ENCODE data around the gene NFX1. TPM values are rescaled to one million over a fixed set of nuclear protein-coding genes. Genes with fewer than 3 reads are reported as not detected.
"Not testable (repeated sequence)": the region's sequence is repeated elsewhere in the genome, so short reads cannot be mapped to it uniquely, and the experiment has no call there.

The NFX1 gene
- total RNA-seq, 1 donor from 2014 or later = 37.2 TPM

DNA sequence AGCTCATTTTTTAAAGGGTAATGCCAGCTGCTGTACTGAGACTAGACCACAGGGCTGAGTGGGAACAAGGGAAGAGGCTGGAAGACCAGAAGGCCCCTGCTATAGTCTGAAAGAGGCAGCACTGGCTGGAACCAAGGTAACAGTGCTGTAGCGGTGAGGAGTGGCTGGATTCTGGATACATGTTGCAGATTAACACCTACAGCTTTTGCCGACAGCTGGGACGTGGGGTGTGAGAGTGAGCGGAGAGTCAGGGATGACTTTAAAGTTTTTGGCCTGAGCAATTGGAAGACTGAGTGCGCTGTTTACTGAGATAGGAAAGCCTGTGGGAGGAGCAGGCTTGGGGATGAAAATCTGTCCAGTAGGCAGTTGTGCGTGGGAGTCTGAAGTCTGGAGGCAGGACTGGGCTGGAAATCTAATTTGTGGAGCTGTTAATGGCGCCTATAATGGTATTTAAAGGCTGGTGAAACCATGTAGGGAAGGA, 85.6 kb downstream of the NFX1 start:
- intact Hi-C loops (cut with micrococcal nuclease) = loop anchor here (2.0 to 10.0 kb wide), 4 partner anchors 39 to 91 kb away; partner anchors contain the start of gene AQP3
- no peak overlapping the region for H3K27ac Mint-ChIP-seq
- peaks cover 8% of the 10 kb centered on the region for H3K4me1 Mint-ChIP-seq (ENCODE audit: low read depth)
- DNase-seq (ENCODE audit: low spot score) = no peak
- H3K27me3 Mint-ChIP-seq (ENCODE audit: low read depth) = no peaks in the 10 kb centered on the region
- no peaks in the 10 kb centered on the region for H3K9me3 Mint-ChIP-seq
- peaks cover 7% of the 10 kb centered on the region for H3K36me3 Mint-ChIP-seq (ENCODE audit: low read depth)
- no peak overlapping the region for H3K4me3 Mint-ChIP-seq (ENCODE audit: low read depth)

DNA sequence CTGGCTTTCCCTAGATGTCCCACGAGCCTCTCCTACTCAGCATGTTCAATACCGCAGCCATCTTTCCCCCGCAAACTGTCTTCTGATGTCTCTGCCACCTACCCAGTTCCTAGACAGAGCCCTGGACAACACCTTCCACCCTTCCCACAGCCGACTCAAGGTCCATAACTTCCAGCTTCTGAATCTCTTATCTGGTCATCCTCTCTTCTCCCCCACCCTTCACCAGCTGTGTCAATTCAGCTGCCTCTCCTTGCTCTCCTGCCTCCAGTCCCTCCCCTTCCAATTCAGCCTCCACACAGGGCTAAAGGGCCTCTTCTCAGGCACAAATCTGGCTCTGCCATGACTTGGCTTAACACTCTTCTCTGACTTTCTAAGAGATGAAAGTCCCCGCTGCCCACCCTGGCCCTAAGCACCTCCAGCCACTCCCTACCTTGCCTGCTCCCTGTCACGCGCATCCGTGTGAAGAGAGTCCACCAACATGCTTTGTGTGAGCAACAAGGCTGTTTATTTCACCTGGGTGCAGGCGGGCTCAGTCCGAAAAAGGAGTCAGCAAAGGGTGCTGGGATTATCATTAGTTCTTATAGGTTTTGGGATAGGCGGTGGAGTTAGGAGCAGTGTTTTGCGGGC, 86.9 kb downstream of the NFX1 start:
- Mint-ChIP-seq H3K36me3 (ENCODE audit: low read depth) (no peaks in the 10 kb centered on the region), H3K27ac (no peak overlapping the region), H3K4me1 (ENCODE audit: low read depth) (peaks cover 8% of the 10 kb centered on the region), H3K4me3 (ENCODE audit: low read depth) (no peak overlapping the region), H3K27me3 (ENCODE audit: low read depth) (no peaks in the 10 kb centered on the region), H3K9me3 (no peaks in the 10 kb centered on the region)
- DNase-seq (ENCODE audit: low spot score) = no peak
- intact Hi-C loops (cut with micrococcal nuclease) = loop anchor here (10.0 kb wide), 1 partner anchor 92 kb away; no protein-coding TSS in a partner anchor

GRCh38 chr9:33378121-33378795, 87.9 kb downstream of the NFX1 start:
- Mint-ChIP-seq H3K4me3 (ENCODE audit: low read depth) (no peak overlapping the region), H3K36me3 (ENCODE audit: low read depth) (no peaks in the 10 kb centered on the region), H3K27ac (no peak overlapping the region), H3K27me3 (ENCODE audit: low read depth) (no peaks in the 10 kb centered on the region), H3K9me3 (no peaks in the 10 kb centered on the region), H3K4me1 (ENCODE audit: low read depth) (peaks cover 8% of the 10 kb centered on the region)
- intact Hi-C loops (cut with micrococcal nuclease) = loop anchor here (10.0 kb wide), 1 partner anchor 93 kb away; no protein-coding TSS in a partner anchor
- DNase-seq (ENCODE audit: low spot score) = no peak

GRCh38 chr9:33379666-33380389, 89.5 kb downstream of the NFX1 start:
- intact Hi-C loops (cut with micrococcal nuclease) = loop anchor here (10.0 kb wide), 1 partner anchor 95 kb away; no protein-coding TSS in a partner anchor

GRCh38 chr9:33380390-33381094, 90.2 kb downstream of the NFX1 start:
- Mint-ChIP-seq H3K36me3 (ENCODE audit: low read depth) (no peaks in the 10 kb centered on the region), H3K4me1 (ENCODE audit: low read depth) (no peaks in the 10 kb centered on the region), H3K27ac (no peak overlapping the region), H3K27me3 (ENCODE audit: low read depth) (no peaks in the 10 kb centered on the region), H3K9me3 (no peaks in the 10 kb centered on the region), H3K4me3 (ENCODE audit: low read depth) (no peak overlapping the region)
- DNase-seq (ENCODE audit: low spot score) = no peak
- intact Hi-C loops (cut with micrococcal nuclease) = no loop called here

More at GRCh38 chr9:33379666-33380389, 89.5 kb downstream of the NFX1 start:
- Mint-ChIP-seq H3K27me3 (ENCODE audit: low read depth) (no peaks in the 10 kb centered on the region), H3K36me3 (ENCODE audit: low read depth) (no peaks in the 10 kb centered on the region), H3K4me1 (ENCODE audit: low read depth) (peaks cover 4% of the 10 kb centered on the region), H3K9me3 (no peaks in the 10 kb centered on the region), H3K27ac (no peak overlapping the region), H3K4me3 (ENCODE audit: low read depth) (no peak overlapping the region)
- no peak for DNase-seq (ENCODE audit: low spot score)

- Mint-ChIP-seq H3K4me1 (ENCODE audit: low read depth) (no peaks in the 10 kb centered on the region), H3K36me3 (ENCODE audit: low read depth) (no peaks in the 10 kb centered on the region), H3K27me3 (ENCODE audit: low read depth) (no peaks in the 10 kb centered on the region), H3K9me3 (no peaks in the 10 kb centered on the region), H3K27ac (no peak overlapping the region), H3K4me3 (ENCODE audit: low read depth) (no peak overlapping the region)
- DNase-seq (ENCODE audit: low spot score) = no peak
- intact Hi-C loops (cut with micrococcal nuclease) = no loop called here
These were observed 91.0 kb downstream of the NFX1 start for GRCh38 chr9:33381231-33381791.

GRCh38 chr9:33382397-33382796, 92.1 kb downstream of the NFX1 start:
- H3K27ac Mint-ChIP-seq; H3K27me3 Mint-ChIP-seq (ENCODE audit: low read depth); DNase-seq (ENCODE audit: low spot score); H3K36me3 Mint-ChIP-seq (ENCODE audit: low read depth); intact Hi-C loops (cut with micrococcal nuclease); H3K9me3 Mint-ChIP-seq; H3K4me1 Mint-ChIP-seq (ENCODE audit: low read depth); H3K4me3 Mint-ChIP-seq (ENCODE audit: low read depth): not testable (repeated sequence)

- H3K9me3 Mint-ChIP-seq; DNase-seq (ENCODE audit: low spot score); intact Hi-C loops (cut with micrococcal nuclease); H3K27ac Mint-ChIP-seq; H3K27me3 Mint-ChIP-seq (ENCODE audit: low read depth); H3K4me3 Mint-ChIP-seq (ENCODE audit: low read depth); H3K4me1 Mint-ChIP-seq (ENCODE audit: low read depth); H3K36me3 Mint-ChIP-seq (ENCODE audit: low read depth): not testable (repeated sequence)
These were observed 93.1 kb downstream of the NFX1 start for GRCh38 chr9:33383396-33383795.

DNA sequence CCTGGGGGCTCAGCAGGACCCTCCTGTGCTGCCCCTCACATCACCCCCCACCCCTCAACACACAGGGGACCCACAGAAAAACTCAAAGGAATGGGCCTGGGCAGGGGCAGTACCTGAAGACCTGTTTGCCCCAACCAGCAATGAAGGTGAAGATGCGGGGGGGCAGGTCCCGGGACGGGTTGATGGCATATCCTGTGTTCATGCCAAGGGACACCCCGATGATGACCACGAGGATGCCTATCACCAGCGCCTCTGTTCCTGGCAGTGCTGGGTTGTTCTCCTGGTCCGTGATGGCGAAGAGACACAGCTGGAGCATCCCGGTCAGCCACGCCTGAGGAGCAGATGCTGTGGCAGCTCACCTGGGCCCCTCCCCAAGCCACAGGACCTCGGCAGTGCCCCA, 95.2 kb downstream of the NFX1 start:
- not testable (repeated sequence) for H3K27ac Mint-ChIP-seq, H3K9me3 Mint-ChIP-seq

DNA sequence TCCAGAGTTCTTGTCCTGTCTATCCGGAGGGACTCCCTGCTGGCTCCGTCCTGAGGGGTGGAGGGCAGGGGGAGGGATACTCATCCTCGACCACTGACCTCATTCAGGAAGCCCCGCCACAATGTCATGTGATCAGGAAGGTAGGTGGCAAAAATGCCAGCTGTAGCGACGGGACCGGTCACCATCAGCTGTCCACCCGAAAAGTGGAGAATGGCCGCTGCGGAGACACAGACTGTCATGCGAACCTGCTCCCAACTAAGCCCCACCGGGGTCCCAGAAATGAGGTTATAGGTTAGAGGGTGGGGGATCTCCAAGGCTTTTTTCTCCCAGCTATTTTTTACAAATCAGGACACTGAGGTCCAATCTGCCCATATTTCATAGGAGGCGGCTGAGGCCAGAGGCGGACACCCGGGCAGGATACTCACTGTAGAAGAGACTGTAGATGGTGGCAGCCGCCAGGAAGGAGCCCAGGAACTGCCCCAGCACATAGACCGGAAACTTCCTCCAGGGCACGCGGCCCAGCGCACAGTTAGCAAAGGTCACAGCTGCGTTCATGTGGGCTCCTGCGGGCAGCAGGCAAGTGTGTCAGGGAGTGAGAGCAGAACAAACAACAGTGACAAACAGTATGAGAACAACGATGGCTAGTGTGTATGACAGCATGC, 95.8 kb downstream of the NFX1 start:
- intact Hi-C loops (cut with micrococcal nuclease) = not testable (repeated sequence)

More for the DNA sequence above, 95.2 kb downstream of the NFX1 start:
- H3K4me1 Mint-ChIP-seq (ENCODE audit: low read depth); H3K27me3 Mint-ChIP-seq (ENCODE audit: low read depth); H3K36me3 Mint-ChIP-seq (ENCODE audit: low read depth); DNase-seq (ENCODE audit: low spot score); intact Hi-C loops (cut with micrococcal nuclease); H3K4me3 Mint-ChIP-seq (ENCODE audit: low read depth): not testable (repeated sequence)

GRCh38 chr9:33386641-33386996, 96.3 kb downstream of the NFX1 start:
- H3K9me3 Mint-ChIP-seq; H3K27me3 Mint-ChIP-seq (ENCODE audit: low read depth); H3K4me1 Mint-ChIP-seq (ENCODE audit: low read depth); DNase-seq (ENCODE audit: low spot score); H3K27ac Mint-ChIP-seq; H3K4me3 Mint-ChIP-seq (ENCODE audit: low read depth); H3K36me3 Mint-ChIP-seq (ENCODE audit: low read depth); intact Hi-C loops (cut with micrococcal nuclease): not testable (repeated sequence)

More for the DNA sequence above, 95.8 kb downstream of the NFX1 start:
- not testable (repeated sequence) for H3K36me3 Mint-ChIP-seq (ENCODE audit: low read depth); H3K4me1 Mint-ChIP-seq (ENCODE audit: low read depth); H3K9me3 Mint-ChIP-seq; DNase-seq (ENCODE audit: low spot score); H3K27ac Mint-ChIP-seq; H3K4me3 Mint-ChIP-seq (ENCODE audit: low read depth); H3K27me3 Mint-ChIP-seq (ENCODE audit: low read depth)

- H3K36me3 Mint-ChIP-seq (ENCODE audit: low read depth); H3K4me3 Mint-ChIP-seq (ENCODE audit: low read depth); H3K27ac Mint-ChIP-seq; DNase-seq (ENCODE audit: low spot score); intact Hi-C loops (cut with micrococcal nuclease); H3K27me3 Mint-ChIP-seq (ENCODE audit: low read depth); H3K4me1 Mint-ChIP-seq (ENCODE audit: low read depth); H3K9me3 Mint-ChIP-seq: not testable (repeated sequence)
These were observed 96.7 kb downstream of the NFX1 start for GRCh38 chr9:33386998-33387397.

Measured in activated T-helper 2 cell treated with anti-CD3 and anti-CD28 coated beads, Interferon-gamma antibody, Interleukin-2, Interleukin-4, amounts not matched to agents 10 μg/mL and 5 μg/mL and 100 μg/mL, durations not matched to agents 14 hours and 24 hours and 36 hours (primary cell).